Neural progenitor cell (in vitro differentiated cells): ENCODE data around the gene HDAC2. TPM values are rescaled to one million over a fixed set of nuclear protein-coding genes. Genes with fewer than 3 reads are reported as not detected.
A peak's percentile ranks its signal among the peaks of the same experiment; 100 is the strongest.

Experiments
- DNase-seq: peaks from one replicate; pipeline ENCODE4 v3.0.0-alpha.2; 2016; ENCODE audit warnings: low spot score
- H2AFZ ChIP-seq: fragments of 200-600 bp; sonication (generic); replicated peaks from 2 replicates; pipeline ENCODE4 v1.6.1; 2016; ENCODE audit warnings: antibody characterized with exemption
- H3F3A ChIP-seq: fragments of 200-600 bp; sonication (generic); 2 replicates; pipeline ENCODE4 v1.6.1; 2016; ENCODE audit warnings: antibody characterized with exemption, low read depth
- H3K27ac ChIP-seq: fragments of 200-600 bp; sonication (generic); 2 replicates; pipeline ENCODE4 v1.5.1; 2016; ENCODE audit warnings: mild to moderate bottlenecking
- H3K27me3 ChIP-seq: fragments of 200-600 bp; sonication (generic); 2 replicates; pipeline ENCODE4 v1.6.1; 2016; ENCODE audit warnings: mild to moderate bottlenecking, moderate library complexity
- H3K36me3 ChIP-seq: fragments of 200-600 bp; sonication (generic); 2 replicates; pipeline ENCODE4 v1.5.1; 2016
- H3K4me1 ChIP-seq: fragments of 200-600 bp; sonication (generic); 2 replicates; pipeline ENCODE4 v1.6.1; 2016; ENCODE audit warnings: mixed run types
- H3K4me2 ChIP-seq: fragments of 200-600 bp; sonication (generic); 2 replicates; pipeline ENCODE4 v1.6.1; 2016
- H3K4me3 ChIP-seq: fragments of 200-600 bp; sonication (generic); 2 replicates; pipeline ENCODE4 v1.5.1; 2016
- H3K79me2 ChIP-seq: fragments of 200-600 bp; sonication (generic); 2 replicates; pipeline ENCODE4 v1.6.1; 2016; ENCODE audit warnings: low read depth
- H3K9ac ChIP-seq: fragments of 200-600 bp; sonication (generic); 2 replicates; pipeline ENCODE4 v1.6.1; 2016
- H3K9me3 ChIP-seq: fragments of 200-600 bp; sonication (generic); 2 replicates; pipeline ENCODE4 v1.5.1; 2016; ENCODE audit warnings: low read depth
- H4K20me1 ChIP-seq: fragments of 200-600 bp; sonication (generic); 2 replicates; pipeline ENCODE4 v1.6.1; 2016; ENCODE audit warnings: low read depth
- H3K27ac Mint-ChIP-seq: 3 replicates; pipeline ENCODE4 v1.8.0; 2021; ENCODE audit warnings: mixed read lengths
- H3K27me3 Mint-ChIP-seq: 2 replicates; pipeline ENCODE4 v1.8.0; 2022; ENCODE audit warnings: low read depth, mild to moderate bottlenecking, inconsistent platforms, moderate library complexity, mixed read lengths; ENCODE audit not compliant: insufficient read depth
- H3K36me3 Mint-ChIP-seq: 3 replicates; pipeline ENCODE4 v1.8.0; 2021; ENCODE audit warnings: mixed read lengths
- H3K4me1 Mint-ChIP-seq: 3 replicates; pipeline ENCODE4 v1.8.0; 2021; ENCODE audit warnings: mixed read lengths
- H3K4me3 Mint-ChIP-seq: 3 replicates; pipeline ENCODE4 v1.8.0; 2021; ENCODE audit warnings: mild to moderate bottlenecking, moderate library complexity, mixed read lengths
- H3K9me3 Mint-ChIP-seq: 3 replicates; pipeline ENCODE4 v1.8.0; 2020; ENCODE audit warnings: mixed read lengths
- CTCF ChIP-seq: fragments of 200-600 bp; sonication (generic); IDR thresholded peaks from 2 replicates; pipeline ENCODE4 v1.5.1; 2017; ENCODE audit warnings: antibody characterized with exemption, mild to moderate bottlenecking
- EZH2 ChIP-seq: fragments of 200-600 bp; sonication (generic); IDR thresholded peaks from 2 replicates; pipeline ENCODE4 v1.6.1; 2017; ENCODE audit warnings: antibody characterized with exemption, mild to moderate bottlenecking, moderate library complexity
- EZH2phosphoT487 ChIP-seq: fragments of 200-600 bp; sonication (generic); IDR thresholded peaks from 2 replicates; pipeline ENCODE4 v1.6.1; 2017; ENCODE audit warnings: antibody characterized with exemption
- total RNA-seq: library from RNA; depleted of rRNA; stranded (reverse); fragments of >200 nt; gene quantifications from 2 replicates; pipeline ENCODE4 v1.2.3, GENCODE V29; 2015; ENCODE audit warnings: low replicate concordance

Gene HDAC2
- total RNA-seq, 1 donor from 2014 or later = 429 TPM

- H3K36me3 Mint-ChIP-seq = peaks cover 3% of the 10 kb centered on the region
- Histone ChIP-seq H3K4me2 (no peak overlapping the region), H3K4me3 (no peak overlapping the region), H3K36me3 (no peaks in the 10 kb centered on the region), H3K79me2 (no peaks in the 10 kb centered on the region), H2AFZ (no peak overlapping the region), H3K27ac (no peak overlapping the region), H3K27me3 (no peaks in the 10 kb centered on the region), H3K9me3 (no peaks in the 10 kb centered on the region), H3K9ac (no peak overlapping the region), H3K4me1 (no peaks in the 10 kb centered on the region), H4K20me1 (no peaks in the 10 kb centered on the region), H3F3A (no peaks in the 10 kb centered on the region)
- no peak for DNase-seq
- peaks cover 14% of the 10 kb centered on the region for H3K9me3 Mint-ChIP-seq
- H3K27ac Mint-ChIP-seq = no peak overlapping the region
- peaks cover 4% of the 10 kb centered on the region for H3K4me1 Mint-ChIP-seq
- H3K4me3 Mint-ChIP-seq = no peak overlapping the region
- TF ChIP-seq CTCF (no peak), EZH2 (no peak), EZH2phosphoT487 (no peak)
- H3K27me3 Mint-ChIP-seq = peaks cover 3% of the 10 kb centered on the region
These were observed 69.5 kb downstream of the HDAC2 start for GRCh38 chr6:113901482-113901881.

- Histone ChIP-seq H3K4me1 (no peaks in the 10 kb centered on the region), H3K79me2 (no peaks in the 10 kb centered on the region), H3K4me3 (no peak overlapping the region), H2AFZ (no peak overlapping the region), H3K4me2 (no peak overlapping the region), H4K20me1 (no peaks in the 10 kb centered on the region), H3K27ac (no peak overlapping the region), H3K9ac (no peak overlapping the region), H3K36me3 (no peaks in the 10 kb centered on the region), H3K27me3 (no peaks in the 10 kb centered on the region), H3K9me3 (no peaks in the 10 kb centered on the region), H3F3A (no peaks in the 10 kb centered on the region)
- TF ChIP-seq EZH2phosphoT487 (no peak), CTCF (no peak), EZH2 (no peak)
- Mint-ChIP-seq H3K36me3 (peaks cover 4% of the 10 kb centered on the region), H3K27me3 (peaks cover 4% of the 10 kb centered on the region), H3K4me3 (no peak overlapping the region), H3K27ac (no peak overlapping the region), H3K9me3 (peaks cover 20% of the 10 kb centered on the region), H3K4me1 (no peaks in the 10 kb centered on the region)
- DNase-seq = no peak
These were observed 76.0 kb downstream of the HDAC2 start for GRCh38 chr6:113894712-113895674.

DNA sequence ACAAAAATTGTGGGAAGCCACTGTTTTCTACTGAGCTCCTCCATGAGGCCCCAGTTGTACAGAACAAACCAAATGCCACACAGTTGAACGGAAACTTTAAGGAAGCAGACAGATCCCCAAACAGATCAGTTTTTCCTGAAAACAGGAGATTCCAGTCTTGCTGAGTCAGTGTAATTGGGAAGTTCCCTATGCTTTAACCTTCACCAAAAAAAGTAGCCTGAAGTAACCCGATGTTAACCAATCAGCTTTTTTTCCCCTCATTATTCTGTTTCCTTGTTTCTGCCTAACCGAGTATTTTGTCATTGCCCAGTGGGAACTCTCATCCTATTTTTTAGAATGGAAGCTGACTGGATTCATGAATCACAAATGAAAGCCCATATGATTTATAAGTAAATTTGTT lies 77.1 kb downstream of the HDAC2 start:
- Mint-ChIP-seq H3K4me1 (no peaks in the 10 kb centered on the region), H3K9me3 (peaks cover 20% of the 10 kb centered on the region), H3K4me3 (no peak overlapping the region), H3K36me3 (peaks cover 4% of the 10 kb centered on the region), H3K27ac (peak overlapping the region; percentile 1), H3K27me3 (peaks cover 6% of the 10 kb centered on the region)
- TF ChIP-seq EZH2 = no peak
- TF ChIP-seq CTCF = no peak
- no peak for TF ChIP-seq EZH2phosphoT487
- DNase-seq = no peak
- no peaks in the 10 kb centered on the region for H3K9me3 ChIP-seq
- no peaks in the 10 kb centered on the region for H4K20me1 ChIP-seq
- H3K4me3 ChIP-seq = no peak overlapping the region
- no peaks in the 10 kb centered on the region for H3K79me2 ChIP-seq
- H3K4me1 ChIP-seq = no peaks in the 10 kb centered on the region
- H3K4me2 ChIP-seq = no peak overlapping the region
- H3K36me3 ChIP-seq = no peaks in the 10 kb centered on the region
- H3K27me3 ChIP-seq = no peaks in the 10 kb centered on the region
- peak overlapping the region; percentile 30 for H2AFZ ChIP-seq
- H3K27ac ChIP-seq = no peak overlapping the region
- H3K9ac ChIP-seq = no peak overlapping the region
- H3F3A ChIP-seq = no peaks in the 10 kb centered on the region
